ENCODE results near the gene LONRF3. TPM values are rescaled to one million over a fixed set of nuclear protein-coding genes. Genes with fewer than 3 reads are reported as not detected.

Gene LONRF3
- total RNA-seq, result 0.22 and 0.57 TPM in 2 replicates

GRCh38 chrX:118974088-118974907 is at the start of gene LONRF3:
TSS of gene LONRF3 (plus strand) at chrX:118974618. CDS start at chrX:118974781, 163 bp downstream.

Other genes with a start within 250 kb of the LONRF3 start
- gene IL13RA1, start 247.0 kb upstream of the LONRF3 start, total RNA-seq, result 51.6 and 51.7 TPM in 2 replicates
- gene ZCCHC12, start 150.8 kb upstream of the LONRF3 start, total RNA-seq, result 0.14 TPM in 1 of 2 replicates, not detected in the other
- not detected in 2 replicates for gene CT47C1, start 98.4 kb downstream of the LONRF3 start, total RNA-seq
- gene KIAA1210, start 153.2 kb downstream of the LONRF3 start, total RNA-seq, result not detected in 2 replicates

Data from placental pericyte (primary cell).